Left lung (tissue), 10 donors: Measurements from ENCODE around the gene RNF13. TPM values are rescaled to one million over a fixed set of nuclear protein-coding genes. Genes with fewer than 3 reads are reported as not detected.
A peak's percentile ranks its signal among the peaks of the same experiment; 100 is the strongest.

ENCODE experiments used
- ATAC-seq: fragments of 200-7000 bp; cut with Tn5 transposase; one replicate; pipeline ENCODE4 v1.9.1; 2020; ENCODE audit warnings: moderate library complexity
- DNase-seq, 4 donors: peaks; one replicate each; pipeline ENCODE4 v3.0.0-alpha.2; 2013 to 2020
- H3K27ac ChIP-seq, 2 donors: fragments of 200-600 bp; sonication (generic) in 1 of 2; one replicate each; pipeline versions ENCODE4 v1.5.0 to v1.8.0; 2020 to 2021
- H3K27me3 ChIP-seq, 2 donors: fragments of 200-600 bp; sonication (generic) in 1 of 2; one replicate each; pipeline versions ENCODE4 v1.5.0 to v1.8.0; 2020 to 2021
- H3K36me3 ChIP-seq, 2 donors: fragments of 200-600 bp; sonication (generic) in 1 of 2; one replicate each; pipeline versions ENCODE4 v1.5.0 to v1.8.0; 2020 to 2021
- H3K4me1 ChIP-seq, 2 donors: fragments of 200-600 bp; one replicate each; pipeline ENCODE4 v1.8.0; 2021
- H3K4me3 ChIP-seq, 2 donors: fragments of 200-600 bp; sonication (generic) in 1 of 2; one replicate each; pipeline versions ENCODE4 v1.5.0 to v1.8.0; 2020 to 2021; ENCODE audit warnings: mild to moderate bottlenecking in 1 of 2
- H3K9me3 ChIP-seq, 2 donors: fragments of 200-600 bp; sonication (generic) in 1 of 2; one replicate each; pipeline versions ENCODE4 v1.5.0 to v1.8.0; 2020 to 2021
- intact Hi-C, 2 donors: fragments of 100-400 bp; cut with DNase I; formaldehyde crosslinking; loops; one replicate each; pipeline versions ENCODE4 v1.11.2 to v1.14.2; 2022
- polyA plus RNA-seq, 6 donors: library from polyadenylated mRNA; unstranded; fragments of 120-200 nt; gene quantifications; one replicate each; pipeline ENCODE4 v1.2.1, GENCODE V29; 2013; ENCODE audit not compliant: insufficient read length in 6 of 6
- total RNA-seq, 2 donors: library from RNA; stranded (reverse); fragmentation: NEBNext Ultra II Directional; extraction: Animal tissue kit (Norgen Biotek cat#: 25700); gene quantifications; one replicate each; pipeline ENCODE4 v1.2.1, GENCODE V29; 2021
- TF ChIP-seq, protein P1 (sequence below), 2 donors: fragments of 200-600 bp; sonication (generic) in 1 of 2; IDR thresholded peaks; one replicate each; pipeline versions ENCODE4 v1.5.0 to v1.8.0; 2021; ENCODE audit warnings: antibody characterized with exemption in 2 of 2
- donor health status: DM: no; HTN: yes; CAD: no.
- donor health status: DM: no; HTN: no; CAD: no.

RNF13 gene
- total and polyA plus RNA-seq, 8 donors: 64.9 to 126 (median 73.6) TPM

DNA sequence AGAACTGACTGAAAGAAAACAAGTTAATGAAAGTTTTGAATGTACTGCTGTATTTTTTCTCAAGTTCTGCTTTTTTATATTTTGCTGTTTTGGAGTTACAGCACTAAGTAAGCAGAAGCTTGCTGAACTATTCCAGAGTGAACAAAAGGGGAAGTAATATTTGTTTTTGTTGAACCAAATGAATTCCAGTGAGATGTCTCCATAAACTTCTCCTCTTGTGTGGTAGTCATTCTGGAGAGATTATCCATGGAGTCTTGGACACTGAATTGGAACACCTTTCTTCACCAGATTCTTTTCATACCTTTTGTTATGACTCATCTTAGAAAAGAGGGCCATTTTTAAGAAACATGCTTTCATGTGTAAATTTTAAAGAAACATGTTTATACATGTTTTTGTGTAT, 29.4 kb upstream of the RNF13 start:
- no peak for DNase-seq
- ATAC-seq: peak; percentile 61
- Histone ChIP-seq H3K9me3 (no peaks in the 10 kb centered on the region), H3K4me1 (no peaks in the 10 kb centered on the region), H3K27me3 (no peaks in the 10 kb centered on the region), H3K27ac (peak overlapping the region; percentile 37 to 39), H3K4me3 (no peak overlapping the region), H3K36me3 (no peaks in the 10 kb centered on the region)
- TF ChIP-seq, protein P1, sequence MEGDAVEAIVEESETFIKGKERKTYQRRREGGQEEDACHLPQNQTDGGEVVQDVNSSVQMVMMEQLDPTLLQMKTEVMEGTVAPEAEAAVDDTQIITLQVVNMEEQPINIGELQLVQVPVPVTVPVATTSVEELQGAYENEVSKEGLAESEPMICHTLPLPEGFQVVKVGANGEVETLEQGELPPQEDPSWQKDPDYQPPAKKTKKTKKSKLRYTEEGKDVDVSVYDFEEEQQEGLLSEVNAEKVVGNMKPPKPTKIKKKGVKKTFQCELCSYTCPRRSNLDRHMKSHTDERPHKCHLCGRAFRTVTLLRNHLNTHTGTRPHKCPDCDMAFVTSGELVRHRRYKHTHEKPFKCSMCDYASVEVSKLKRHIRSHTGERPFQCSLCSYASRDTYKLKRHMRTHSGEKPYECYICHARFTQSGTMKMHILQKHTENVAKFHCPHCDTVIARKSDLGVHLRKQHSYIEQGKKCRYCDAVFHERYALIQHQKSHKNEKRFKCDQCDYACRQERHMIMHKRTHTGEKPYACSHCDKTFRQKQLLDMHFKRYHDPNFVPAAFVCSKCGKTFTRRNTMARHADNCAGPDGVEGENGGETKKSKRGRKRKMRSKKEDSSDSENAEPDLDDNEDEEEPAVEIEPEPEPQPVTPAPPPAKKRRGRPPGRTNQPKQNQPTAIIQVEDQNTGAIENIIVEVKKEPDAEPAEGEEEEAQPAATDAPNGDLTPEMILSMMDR (IDR thresholded peaks at IDR 0.05): no peak
- intact Hi-C loops: no loop called here

DNA sequence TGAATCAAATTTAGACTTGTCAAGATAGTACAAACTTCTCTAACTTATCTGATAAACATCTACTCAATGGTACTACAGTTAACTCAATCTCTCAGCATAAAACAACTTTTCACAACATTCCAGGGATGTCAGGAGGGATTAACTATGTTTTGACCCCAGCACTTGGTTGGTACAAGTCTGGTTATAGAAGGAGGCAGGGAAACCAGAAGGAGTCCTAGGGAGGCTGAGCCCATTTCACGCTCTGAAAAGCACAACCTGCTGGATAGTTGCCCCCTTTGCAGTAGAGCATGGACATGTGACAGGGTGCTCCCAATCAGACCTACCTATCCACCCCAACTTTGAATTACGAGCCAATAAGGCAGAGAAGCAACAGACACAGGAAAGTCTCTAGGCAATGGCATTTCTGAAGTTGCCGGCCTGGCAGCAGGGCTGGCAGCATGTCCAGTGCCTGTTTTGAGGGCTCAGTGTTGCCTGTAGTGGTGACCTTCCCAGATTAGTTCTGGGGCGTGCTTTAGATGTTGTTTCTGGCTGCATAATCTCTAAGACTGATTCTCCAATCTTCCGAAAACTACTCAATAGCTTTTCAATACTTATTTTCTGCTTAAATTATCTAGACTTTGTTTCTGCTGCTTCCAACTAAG, 28.8 kb upstream of the RNF13 start:
- no peaks in the 10 kb centered on the region for H3K9me3 ChIP-seq
- H3K27ac ChIP-seq: peak overlapping the region in 1 of 2 donors; percentile 11
- no peaks in the 10 kb centered on the region for H3K36me3 ChIP-seq
- TF ChIP-seq, protein P1 (IDR thresholded peaks at IDR 0.05): no peak
- no peak overlapping the region for H3K4me3 ChIP-seq
- DNase-seq: no peak
- ATAC-seq: peak; percentile 23
- intact Hi-C loops: no loop called here
- no peaks in the 10 kb centered on the region for H3K4me1 ChIP-seq
- H3K27me3 ChIP-seq: no peaks in the 10 kb centered on the region

DNA sequence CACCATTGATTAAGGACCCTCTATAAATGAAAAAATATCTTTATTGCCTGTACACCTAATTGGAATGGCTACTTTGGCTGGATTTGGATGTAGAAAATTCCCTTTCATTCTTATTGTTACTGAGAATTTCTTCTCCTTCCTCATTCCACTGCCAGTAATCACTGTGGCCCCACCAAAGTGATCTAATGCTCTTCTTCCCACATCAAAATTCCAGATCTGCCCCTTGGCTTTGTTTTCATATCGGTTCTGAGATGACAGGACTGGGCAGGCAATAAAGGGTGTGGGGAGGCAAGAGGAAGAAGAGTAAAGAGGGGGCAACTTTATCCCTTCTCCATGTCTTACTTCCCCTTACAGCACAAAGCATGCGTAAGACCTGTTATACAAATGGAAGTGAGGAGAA, 22.7 kb upstream of the RNF13 start:
- DNase-seq: no peak
- H3K27me3 ChIP-seq: no peaks in the 10 kb centered on the region
- no peak overlapping the region for H3K4me3 ChIP-seq
- no peaks in the 10 kb centered on the region for H3K9me3 ChIP-seq
- TF ChIP-seq, protein P1 (IDR thresholded peaks at IDR 0.05): no peak
- intact Hi-C loops: no loop called here
- no peak overlapping the region for H3K27ac ChIP-seq
- H3K4me1 ChIP-seq: no peaks in the 10 kb centered on the region
- ATAC-seq: no peak
- H3K36me3 ChIP-seq: no peaks in the 10 kb centered on the region

DNA sequence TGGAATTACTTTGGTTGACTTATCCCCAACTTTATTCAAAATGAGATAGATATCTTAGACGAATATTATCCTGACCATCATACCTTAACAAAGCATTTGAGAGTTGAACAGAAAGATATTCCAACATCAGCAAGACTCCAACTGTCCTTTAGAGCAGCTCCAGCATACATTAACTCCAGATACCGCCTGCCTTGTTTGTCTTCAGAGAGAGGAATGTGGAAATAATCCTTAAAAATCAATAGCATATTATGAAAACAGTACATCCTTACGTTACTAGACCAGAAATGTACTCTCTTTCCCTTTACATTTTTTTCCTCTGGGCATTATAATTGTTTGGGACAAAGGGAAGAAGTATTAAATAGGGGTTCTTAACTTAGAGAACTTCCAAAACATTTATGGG, 22.3 kb upstream of the RNF13 start:
- intact Hi-C loops: no loop called here
- no peak for ATAC-seq
- H3K27ac ChIP-seq: no peak overlapping the region
- H3K4me3 ChIP-seq: no peak overlapping the region
- no peaks in the 10 kb centered on the region for H3K36me3 ChIP-seq
- TF ChIP-seq, protein P1 (IDR thresholded peaks at IDR 0.05): no peak
- H3K4me1 ChIP-seq: no peaks in the 10 kb centered on the region
- H3K27me3 ChIP-seq: no peaks in the 10 kb centered on the region
- no peaks in the 10 kb centered on the region for H3K9me3 ChIP-seq
- no peak for DNase-seq

DNA sequence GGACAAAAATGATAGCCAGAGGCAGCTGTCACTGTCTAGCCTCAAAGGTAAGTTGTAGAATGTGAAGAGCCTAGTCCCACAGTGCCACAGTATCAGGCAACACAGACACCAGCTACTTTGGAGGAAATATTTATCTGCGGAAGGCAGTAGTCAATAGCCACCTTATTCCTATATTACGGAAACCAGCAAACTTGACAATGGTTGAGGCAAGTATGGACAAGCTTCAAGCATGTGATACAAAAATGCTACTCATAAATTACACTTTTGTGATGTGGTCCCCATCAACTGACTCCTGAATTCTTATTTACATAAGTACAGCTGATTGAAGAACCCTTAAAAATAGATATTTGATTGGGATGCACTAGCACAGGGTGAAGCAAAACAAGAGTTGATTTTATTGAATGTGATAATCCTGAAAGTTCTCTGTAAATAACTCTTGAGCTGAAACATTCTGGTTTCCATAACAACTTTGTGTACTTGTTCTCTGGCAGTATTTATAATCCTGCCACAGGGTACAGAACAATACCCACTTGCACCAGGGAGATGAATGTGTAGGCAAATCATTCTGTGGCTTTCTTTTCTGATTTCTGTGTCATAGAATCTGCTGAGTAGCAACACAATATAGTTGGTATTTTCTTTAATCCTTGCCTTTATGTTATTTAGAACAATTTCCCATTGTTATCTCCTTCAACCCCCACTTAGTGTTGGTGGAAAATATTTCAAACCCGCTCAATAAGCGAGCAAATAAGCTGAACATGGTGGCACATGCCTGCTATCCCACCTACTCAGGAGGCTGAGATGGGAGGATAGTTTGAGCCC, 20.4 kb upstream of the RNF13 start, which contains the start of gene ANKUB1:
TSS of gene ANKUB1 (minus strand) at position 103 of the 819 bp plus-strand sequence. CDS start 188 bp downstream, outside the sequence.
- no peak within 1 kb of the TSS for H3K4me3 ChIP-seq
- H3K36me3 ChIP-seq: no peaks in the 10 kb centered on the region
- TF ChIP-seq, protein P1 (IDR thresholded peaks at IDR 0.05): no peak
- ATAC-seq: no peak
- no peaks in the 10 kb centered on the region for H3K4me1 ChIP-seq
- H3K9me3 ChIP-seq: no peaks in the 10 kb centered on the region
- intact Hi-C loops: no loop called here
- no peaks in the 10 kb centered on the region for H3K27me3 ChIP-seq
- no peak for DNase-seq
- H3K27ac ChIP-seq: no peak within 1 kb of the TSS
